ENCODE measurements around the gene SH3GLB2.

- TF ChIP-seq, protein P1, sequence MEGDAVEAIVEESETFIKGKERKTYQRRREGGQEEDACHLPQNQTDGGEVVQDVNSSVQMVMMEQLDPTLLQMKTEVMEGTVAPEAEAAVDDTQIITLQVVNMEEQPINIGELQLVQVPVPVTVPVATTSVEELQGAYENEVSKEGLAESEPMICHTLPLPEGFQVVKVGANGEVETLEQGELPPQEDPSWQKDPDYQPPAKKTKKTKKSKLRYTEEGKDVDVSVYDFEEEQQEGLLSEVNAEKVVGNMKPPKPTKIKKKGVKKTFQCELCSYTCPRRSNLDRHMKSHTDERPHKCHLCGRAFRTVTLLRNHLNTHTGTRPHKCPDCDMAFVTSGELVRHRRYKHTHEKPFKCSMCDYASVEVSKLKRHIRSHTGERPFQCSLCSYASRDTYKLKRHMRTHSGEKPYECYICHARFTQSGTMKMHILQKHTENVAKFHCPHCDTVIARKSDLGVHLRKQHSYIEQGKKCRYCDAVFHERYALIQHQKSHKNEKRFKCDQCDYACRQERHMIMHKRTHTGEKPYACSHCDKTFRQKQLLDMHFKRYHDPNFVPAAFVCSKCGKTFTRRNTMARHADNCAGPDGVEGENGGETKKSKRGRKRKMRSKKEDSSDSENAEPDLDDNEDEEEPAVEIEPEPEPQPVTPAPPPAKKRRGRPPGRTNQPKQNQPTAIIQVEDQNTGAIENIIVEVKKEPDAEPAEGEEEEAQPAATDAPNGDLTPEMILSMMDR (IDR thresholded peaks at IDR 0.05) = no peak
- TF ChIP-seq POLR2A (IDR thresholded peaks at IDR 0.05) = no peak
Measured at GRCh38 chr9:128972956-128973355, 55.2 kb downstream of the SH3GLB2 start.
